Uterus (tissue), 2 donors: ENCODE results near the gene PRRC2B.

ENCODE experiments used
- POLR2A ChIP-seq, 2 donors: fragments of 450-650 bp; IDR thresholded peaks; one replicate each; pipeline ENCODE4 v1.6.1; 2016; ENCODE audit warnings: antibody characterized with exemption in 2 of 2, mild to moderate bottlenecking in 1 of 2, moderate library complexity in 1 of 2
- TF ChIP-seq, protein P1 (sequence below), 4 experiments: fragments of 200-600 bp in 2 of 4; fragments of 450-650 bp in 2 of 4; sonication (generic) in 2 of 4; IDR thresholded peaks; one replicate each; pipeline ENCODE4 v1.5.1; 2016 to 2019; ENCODE audit warnings: antibody characterized with exemption in 4 of 4, mild to moderate bottlenecking in 2 of 4, moderate library complexity in 1 of 4

GRCh38 chr9:131517761-131518190 is 123.9 kb downstream of the PRRC2B start:
- TF ChIP-seq, protein P1, sequence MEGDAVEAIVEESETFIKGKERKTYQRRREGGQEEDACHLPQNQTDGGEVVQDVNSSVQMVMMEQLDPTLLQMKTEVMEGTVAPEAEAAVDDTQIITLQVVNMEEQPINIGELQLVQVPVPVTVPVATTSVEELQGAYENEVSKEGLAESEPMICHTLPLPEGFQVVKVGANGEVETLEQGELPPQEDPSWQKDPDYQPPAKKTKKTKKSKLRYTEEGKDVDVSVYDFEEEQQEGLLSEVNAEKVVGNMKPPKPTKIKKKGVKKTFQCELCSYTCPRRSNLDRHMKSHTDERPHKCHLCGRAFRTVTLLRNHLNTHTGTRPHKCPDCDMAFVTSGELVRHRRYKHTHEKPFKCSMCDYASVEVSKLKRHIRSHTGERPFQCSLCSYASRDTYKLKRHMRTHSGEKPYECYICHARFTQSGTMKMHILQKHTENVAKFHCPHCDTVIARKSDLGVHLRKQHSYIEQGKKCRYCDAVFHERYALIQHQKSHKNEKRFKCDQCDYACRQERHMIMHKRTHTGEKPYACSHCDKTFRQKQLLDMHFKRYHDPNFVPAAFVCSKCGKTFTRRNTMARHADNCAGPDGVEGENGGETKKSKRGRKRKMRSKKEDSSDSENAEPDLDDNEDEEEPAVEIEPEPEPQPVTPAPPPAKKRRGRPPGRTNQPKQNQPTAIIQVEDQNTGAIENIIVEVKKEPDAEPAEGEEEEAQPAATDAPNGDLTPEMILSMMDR (IDR thresholded peaks at IDR 0.05) = no peak
- no peak for TF ChIP-seq POLR2A (IDR thresholded peaks at IDR 0.05)
